ENCODE results near the gene EPOP.

DNA sequence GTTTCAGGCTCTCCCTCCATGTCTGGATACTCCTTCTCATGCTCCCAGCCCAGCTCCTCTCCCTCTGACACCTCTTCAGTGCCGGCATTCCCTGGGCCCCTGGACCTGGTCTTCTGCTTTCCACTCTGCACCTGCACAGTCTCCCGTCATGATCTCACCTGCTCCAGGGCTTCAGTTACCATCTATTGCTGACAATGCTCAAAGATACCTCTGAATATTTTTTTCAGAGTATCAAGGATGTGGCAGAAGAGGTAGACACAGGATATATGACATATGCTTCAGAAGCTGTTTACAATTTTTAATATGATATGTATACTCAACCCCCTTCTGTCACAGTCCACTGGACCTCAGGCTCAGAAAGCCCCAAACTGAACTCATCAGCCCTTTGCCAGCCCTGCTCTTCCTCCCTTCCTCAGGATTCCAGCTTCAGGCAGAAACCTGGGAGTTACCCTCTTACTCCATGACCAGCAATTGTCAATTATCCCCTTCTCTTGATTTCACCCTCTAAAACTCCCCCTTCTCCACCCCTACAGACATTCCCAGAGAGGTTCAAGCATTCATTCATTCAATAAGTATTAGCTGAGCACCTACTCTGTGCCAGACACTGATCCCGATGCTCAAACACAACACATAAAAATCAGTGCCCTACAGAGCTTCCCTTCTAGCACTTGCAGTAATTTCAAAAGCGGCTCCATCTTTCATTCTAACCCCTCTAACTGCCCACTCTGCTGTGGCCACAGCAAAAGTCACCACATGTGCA, 22.5 kb upstream of the EPOP start:
- TF ChIP-seq, protein P1, sequence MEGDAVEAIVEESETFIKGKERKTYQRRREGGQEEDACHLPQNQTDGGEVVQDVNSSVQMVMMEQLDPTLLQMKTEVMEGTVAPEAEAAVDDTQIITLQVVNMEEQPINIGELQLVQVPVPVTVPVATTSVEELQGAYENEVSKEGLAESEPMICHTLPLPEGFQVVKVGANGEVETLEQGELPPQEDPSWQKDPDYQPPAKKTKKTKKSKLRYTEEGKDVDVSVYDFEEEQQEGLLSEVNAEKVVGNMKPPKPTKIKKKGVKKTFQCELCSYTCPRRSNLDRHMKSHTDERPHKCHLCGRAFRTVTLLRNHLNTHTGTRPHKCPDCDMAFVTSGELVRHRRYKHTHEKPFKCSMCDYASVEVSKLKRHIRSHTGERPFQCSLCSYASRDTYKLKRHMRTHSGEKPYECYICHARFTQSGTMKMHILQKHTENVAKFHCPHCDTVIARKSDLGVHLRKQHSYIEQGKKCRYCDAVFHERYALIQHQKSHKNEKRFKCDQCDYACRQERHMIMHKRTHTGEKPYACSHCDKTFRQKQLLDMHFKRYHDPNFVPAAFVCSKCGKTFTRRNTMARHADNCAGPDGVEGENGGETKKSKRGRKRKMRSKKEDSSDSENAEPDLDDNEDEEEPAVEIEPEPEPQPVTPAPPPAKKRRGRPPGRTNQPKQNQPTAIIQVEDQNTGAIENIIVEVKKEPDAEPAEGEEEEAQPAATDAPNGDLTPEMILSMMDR (IDR thresholded peaks at IDR 0.05; ENCODE audit: insufficient read depth, low read length, poor library complexity, severe bottlenecking), result no peak
- TF ChIP-seq EZH2phosphoT487 (conservative IDR thresholded peaks at IDR 0.05; ENCODE audit: low read length), result no peak
